ENCODE results near the gene TEN1. TPM values are rescaled to one million over a fixed set of nuclear protein-coding genes. Genes with fewer than 3 reads are reported as not detected.

TEN1 gene
- total RNA-seq, 1 donor = 23.2 TPM

DNA sequence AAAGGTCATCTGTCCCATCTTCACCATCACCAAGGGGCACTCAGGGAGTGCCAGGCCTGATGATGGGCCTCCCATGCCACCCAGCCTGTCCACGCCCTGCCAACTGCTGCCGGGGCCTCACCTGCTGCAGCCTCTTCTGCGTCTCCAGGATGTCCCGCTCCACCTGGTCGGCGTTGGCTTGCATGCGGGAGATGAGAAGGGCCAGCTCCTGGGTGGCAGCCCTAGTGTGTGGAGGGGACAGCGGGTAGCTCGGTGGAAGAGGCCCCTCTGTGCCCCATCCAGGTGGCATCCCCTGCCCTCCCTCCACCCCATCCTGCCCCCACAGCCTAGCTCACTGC, 44.8 kb downstream of the TEN1 start:
- H3K27me3 ChIP-seq (ENCODE audit: insufficient read depth, low read length) = peaks cover 8% of the 10 kb centered on the region
- H2AFZ ChIP-seq (ENCODE audit: low read length) = no peak overlapping the region
- H4K20me1 ChIP-seq (ENCODE audit: insufficient read depth, low read length) = no peaks in the 10 kb centered on the region
- H3K36me3 ChIP-seq (ENCODE audit: insufficient read depth, low read length) = no peaks in the 10 kb centered on the region
- TF ChIP-seq, protein P1, sequence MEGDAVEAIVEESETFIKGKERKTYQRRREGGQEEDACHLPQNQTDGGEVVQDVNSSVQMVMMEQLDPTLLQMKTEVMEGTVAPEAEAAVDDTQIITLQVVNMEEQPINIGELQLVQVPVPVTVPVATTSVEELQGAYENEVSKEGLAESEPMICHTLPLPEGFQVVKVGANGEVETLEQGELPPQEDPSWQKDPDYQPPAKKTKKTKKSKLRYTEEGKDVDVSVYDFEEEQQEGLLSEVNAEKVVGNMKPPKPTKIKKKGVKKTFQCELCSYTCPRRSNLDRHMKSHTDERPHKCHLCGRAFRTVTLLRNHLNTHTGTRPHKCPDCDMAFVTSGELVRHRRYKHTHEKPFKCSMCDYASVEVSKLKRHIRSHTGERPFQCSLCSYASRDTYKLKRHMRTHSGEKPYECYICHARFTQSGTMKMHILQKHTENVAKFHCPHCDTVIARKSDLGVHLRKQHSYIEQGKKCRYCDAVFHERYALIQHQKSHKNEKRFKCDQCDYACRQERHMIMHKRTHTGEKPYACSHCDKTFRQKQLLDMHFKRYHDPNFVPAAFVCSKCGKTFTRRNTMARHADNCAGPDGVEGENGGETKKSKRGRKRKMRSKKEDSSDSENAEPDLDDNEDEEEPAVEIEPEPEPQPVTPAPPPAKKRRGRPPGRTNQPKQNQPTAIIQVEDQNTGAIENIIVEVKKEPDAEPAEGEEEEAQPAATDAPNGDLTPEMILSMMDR (IDR thresholded peaks at IDR 0.05; ENCODE audit: extremely low read depth, low read depth, low read length) = no peak
- no peak overlapping the region for H3K4me3 ChIP-seq (ENCODE audit: insufficient read depth, low read length)
- H3K27ac ChIP-seq (ENCODE audit: low read depth, low read length) = no peak overlapping the region
- H3K9me3 ChIP-seq (ENCODE audit: low read depth, low read length) = no peaks in the 10 kb centered on the region
- no peaks in the 10 kb centered on the region for H3K4me1 ChIP-seq (ENCODE audit: insufficient read depth, low read length)
- no peaks in the 10 kb centered on the region for H3K79me2 ChIP-seq (ENCODE audit: insufficient read depth, low read length)
- DNase-seq (ENCODE audit: insufficient read length, low spot score, missing footprints) = peak; percentile 65
- H3K4me2 ChIP-seq (ENCODE audit: insufficient read depth, low read length) = no peak overlapping the region

DNA sequence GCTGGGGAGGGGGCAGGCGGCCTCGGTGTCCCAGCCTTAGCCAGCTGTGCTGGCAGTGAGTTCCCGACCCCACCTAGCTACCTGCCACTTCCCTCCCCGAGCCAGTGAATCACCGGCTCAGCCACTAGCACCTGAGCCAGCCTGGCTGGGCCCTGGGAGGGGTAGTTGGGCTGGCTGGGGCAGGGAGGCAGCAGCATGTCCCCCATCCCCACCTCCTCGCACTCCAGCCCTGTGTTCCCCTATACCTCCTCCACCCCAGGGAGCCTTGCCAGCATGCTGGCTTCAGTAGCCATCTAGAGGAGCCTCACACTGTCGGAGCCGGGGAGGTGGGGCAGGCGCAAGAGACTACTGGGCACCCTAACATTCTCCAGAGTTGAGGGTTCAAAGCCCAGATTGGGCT, 45.3 kb downstream of the TEN1 start:
- Histone ChIP-seq H3K4me2 (ENCODE audit: insufficient read depth, low read length) (no peak overlapping the region), H3K9me3 (ENCODE audit: low read depth, low read length) (no peaks in the 10 kb centered on the region), H3K4me1 (ENCODE audit: insufficient read depth, low read length) (no peaks in the 10 kb centered on the region), H3K27ac (ENCODE audit: low read depth, low read length) (no peak overlapping the region), H3K79me2 (ENCODE audit: insufficient read depth, low read length) (no peaks in the 10 kb centered on the region), H2AFZ (ENCODE audit: low read length) (no peak overlapping the region), H3K4me3 (ENCODE audit: insufficient read depth, low read length) (no peak overlapping the region), H3K36me3 (ENCODE audit: insufficient read depth, low read length) (no peaks in the 10 kb centered on the region), H3K27me3 (ENCODE audit: insufficient read depth, low read length) (peaks cover 8% of the 10 kb centered on the region), H4K20me1 (ENCODE audit: insufficient read depth, low read length) (no peaks in the 10 kb centered on the region)
- peak; percentile 49 for DNase-seq (ENCODE audit: insufficient read length, low spot score, missing footprints)
- TF ChIP-seq, protein P1 (IDR thresholded peaks at IDR 0.05; ENCODE audit: extremely low read depth, low read depth, low read length) = no peak

DNA sequence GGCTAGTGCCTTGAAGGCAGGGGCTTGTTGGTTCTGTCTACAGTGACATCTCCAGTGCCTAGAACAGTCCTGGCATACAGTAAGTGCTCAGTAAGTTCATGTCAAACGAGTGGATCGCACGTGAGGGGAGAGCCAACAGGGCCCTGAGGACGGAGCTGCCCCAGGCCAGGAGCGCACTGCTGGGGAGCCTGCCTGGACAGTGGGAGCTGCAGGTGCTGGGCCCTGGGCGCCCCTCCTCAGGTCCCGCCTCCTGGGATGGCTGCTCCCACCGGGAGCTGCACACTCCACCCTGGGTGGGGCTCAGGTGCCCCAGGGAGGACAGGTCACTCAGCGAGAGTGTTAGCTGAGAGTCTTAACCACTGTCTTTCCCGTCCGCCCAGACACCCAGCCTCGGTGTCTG, 46.3 kb downstream of the TEN1 start:
- Histone ChIP-seq H4K20me1 (ENCODE audit: insufficient read depth, low read length) (no peaks in the 10 kb centered on the region), H3K4me1 (ENCODE audit: insufficient read depth, low read length) (no peaks in the 10 kb centered on the region), H3K79me2 (ENCODE audit: insufficient read depth, low read length) (no peaks in the 10 kb centered on the region), H3K27me3 (ENCODE audit: insufficient read depth, low read length) (peaks cover 3% of the 10 kb centered on the region), H2AFZ (ENCODE audit: low read length) (no peak overlapping the region), H3K27ac (ENCODE audit: low read depth, low read length) (no peak overlapping the region), H3K4me2 (ENCODE audit: insufficient read depth, low read length) (no peak overlapping the region), H3K36me3 (ENCODE audit: insufficient read depth, low read length) (no peaks in the 10 kb centered on the region), H3K9me3 (ENCODE audit: low read depth, low read length) (no peaks in the 10 kb centered on the region), H3K4me3 (ENCODE audit: insufficient read depth, low read length) (no peak overlapping the region)
- DNase-seq (ENCODE audit: insufficient read length, low spot score, missing footprints) = no peak
- TF ChIP-seq, protein P1 (IDR thresholded peaks at IDR 0.05; ENCODE audit: extremely low read depth, low read depth, low read length) = no peak

DNA sequence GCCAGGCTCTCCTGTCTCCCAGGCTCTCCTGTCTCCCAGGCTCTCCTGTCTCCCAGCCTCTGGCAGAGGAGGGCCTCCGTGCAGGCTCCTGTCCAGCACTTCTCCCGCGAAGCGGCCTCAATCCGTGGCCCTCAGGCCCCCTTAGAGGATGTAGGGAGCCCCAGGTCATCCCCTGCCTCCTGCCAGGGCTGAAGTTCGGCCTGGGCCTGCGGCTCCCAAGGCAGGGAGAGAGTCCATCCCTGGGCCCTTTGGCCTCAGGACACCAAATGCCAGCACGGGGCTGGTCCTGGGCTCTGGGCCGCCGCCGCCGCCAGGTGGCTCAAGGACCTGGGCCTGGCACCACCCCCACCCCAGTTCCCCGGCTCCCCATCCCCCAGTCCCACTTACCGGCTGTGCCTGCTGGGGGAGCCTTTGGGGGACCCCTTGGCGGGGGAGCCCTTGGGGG, 47.7 kb downstream of the TEN1 start:
- Histone ChIP-seq H3K9me3 (ENCODE audit: low read depth, low read length) (no peaks in the 10 kb centered on the region), H2AFZ (ENCODE audit: low read length) (no peak overlapping the region), H3K27ac (ENCODE audit: low read depth, low read length) (no peak overlapping the region), H3K4me3 (ENCODE audit: insufficient read depth, low read length) (no peak overlapping the region), H3K79me2 (ENCODE audit: insufficient read depth, low read length) (no peaks in the 10 kb centered on the region), H3K36me3 (ENCODE audit: insufficient read depth, low read length) (no peaks in the 10 kb centered on the region), H3K4me2 (ENCODE audit: insufficient read depth, low read length) (no peak overlapping the region), H3K27me3 (ENCODE audit: insufficient read depth, low read length) (no peaks in the 10 kb centered on the region), H3K4me1 (ENCODE audit: insufficient read depth, low read length) (no peaks in the 10 kb centered on the region), H4K20me1 (ENCODE audit: insufficient read depth, low read length) (no peaks in the 10 kb centered on the region)
- DNase-seq (ENCODE audit: insufficient read length, low spot score, missing footprints) = peak; percentile 58
- TF ChIP-seq, protein P1 (IDR thresholded peaks at IDR 0.05; ENCODE audit: extremely low read depth, low read depth, low read length) = no peak
